WTC11 (cell line): ENCODE results near the gene ABL1. TPM values are rescaled to one million over a fixed set of nuclear protein-coding genes. Genes with fewer than 3 reads are reported as not detected.

Experiments used
- ATAC-seq: fragments of 200-7000 bp; cut with Tn5 transposase; 2 replicates; pipeline ENCODE4 v1.10.0; 2021; ENCODE audit warnings: mild to moderate bottlenecking, moderate library complexity
- CTCF ChIA-PET: fragments of 300-600 bp; sonication (Branson Sonifier 250); formaldehyde crosslinking; loops from one replicate; lab custom pipeline; 2021; ENCODE audit warnings: antibody characterized with exemption; lab: Charles Lee
- POLR2A ChIA-PET: fragments of 350-600 bp; sonication (Branson Sonifier 250); formaldehyde crosslinking; loops from one replicate; lab custom pipeline; 2021; ENCODE audit warnings: antibody characterized with exemption; lab: Charles Lee
- DNase-seq: peaks from one replicate; pipeline ENCODE4 v3.0.0; 2021; ENCODE audit warnings: low spot score
- H3K27ac Mint-ChIP-seq: 2 replicates; pipeline ENCODE4 v1.8.0; 2021; ENCODE audit warnings: mixed read lengths
- H3K27me3 Mint-ChIP-seq: 2 replicates; pipeline ENCODE4 v1.8.0; 2021; ENCODE audit warnings: low read depth, mild to moderate bottlenecking, moderate library complexity, mixed read lengths
- H3K36me3 Mint-ChIP-seq: 2 replicates; pipeline ENCODE4 v1.8.0; 2021; ENCODE audit warnings: mixed read lengths
- H3K4me1 Mint-ChIP-seq: 2 replicates; pipeline ENCODE4 v1.8.0; 2022; ENCODE audit warnings: mixed read lengths
- H3K4me3 Mint-ChIP-seq: 2 replicates; pipeline ENCODE4 v1.8.0; 2021; ENCODE audit warnings: mild to moderate bottlenecking, moderate library complexity, mixed read lengths
- H3K9me3 Mint-ChIP-seq: 2 replicates; pipeline ENCODE4 v1.8.0; 2021; ENCODE audit warnings: mixed read lengths
- ATF1 ChIP-seq: sonication (generic); formaldehyde crosslinking; IDR thresholded peaks from 2 replicates; pipeline ENCODE4 v1.8.1; 2023; ENCODE audit warnings: mild to moderate bottlenecking, moderate library complexity, missing genetic modification reagents
- CBFB ChIP-seq: sonication (generic); formaldehyde crosslinking; IDR thresholded peaks from 2 replicates; pipeline ENCODE4 v1.8.1; 2022; ENCODE audit warnings: mild to moderate bottlenecking, low read depth, missing genetic modification reagents
- CREM ChIP-seq: sonication (generic); formaldehyde crosslinking; IDR thresholded peaks from 2 replicates; pipeline ENCODE4 v1.8.1; 2022; ENCODE audit warnings: mild to moderate bottlenecking, missing genetic modification reagents, moderate library complexity
- ELF4 ChIP-seq: sonication (generic); formaldehyde crosslinking; IDR thresholded peaks from 2 replicates; pipeline ENCODE4 v1.8.1; 2022; ENCODE audit warnings: low read depth, mild to moderate bottlenecking, moderate library complexity, missing genetic modification reagents
- FOXJ3 ChIP-seq: sonication (generic); formaldehyde crosslinking; IDR thresholded peaks from 2 replicates; pipeline ENCODE4 v1.9.0; 2021; ENCODE audit warnings: missing genetic modification reagents, mild to moderate bottlenecking, borderline replicate concordance
- GABPB1 ChIP-seq: sonication (generic); formaldehyde crosslinking; IDR thresholded peaks from 2 replicates; pipeline ENCODE4 v1.8.1; 2023; ENCODE audit warnings: mild to moderate bottlenecking, missing genetic modification reagents
- NFE2L1 ChIP-seq: sonication (generic); formaldehyde crosslinking; IDR thresholded peaks from 2 replicates; pipeline ENCODE4 v1.8.1; 2023; ENCODE audit warnings: missing genetic modification reagents
- NR3C1 ChIP-seq: sonication (generic); formaldehyde crosslinking; conservative IDR thresholded peaks from 2 replicates; pipeline ENCODE4 v1.8.1; 2023; ENCODE audit warnings: low read depth, mild to moderate bottlenecking, missing genetic modification reagents
- OVOL2 ChIP-seq: fragments of 250-450 bp; sonication (Bioruptor Pico); IDR thresholded peaks from 2 replicates; pipeline ENCODE4 v1.9.0; 2021; ENCODE audit warnings: mild to moderate bottlenecking, borderline replicate concordance
- PRRX2 ChIP-seq: fragments of 250-450 bp; sonication (Bioruptor Pico); IDR thresholded peaks from 2 replicates; pipeline ENCODE4 v1.8.0; 2021; ENCODE audit warnings: mild to moderate bottlenecking
- ZNF317 ChIP-seq: sonication (generic); formaldehyde crosslinking; IDR thresholded peaks from 2 replicates; pipeline ENCODE4 v1.8.1; 2023; ENCODE audit warnings: low read depth, mild to moderate bottlenecking, moderate library complexity, missing genetic modification reagents, borderline replicate concordance
- total RNA-seq: library from RNA; stranded (reverse); gene quantifications from 3 replicates; pipeline ENCODE4 v1.2.3, GENCODE V29; 2021
- TF ChIP-seq, protein P1 (sequence below): sonication (generic); formaldehyde crosslinking; IDR thresholded peaks from 2 replicates; pipeline ENCODE4 v1.8.1; 2023; ENCODE audit warnings: mild to moderate bottlenecking, missing genetic modification reagents
- TF ChIP-seq, protein P2 (sequence below): sonication (generic); formaldehyde crosslinking; conservative IDR thresholded peaks from 2 replicates; pipeline ENCODE4 v1.8.1; 2023; ENCODE audit warnings: mild to moderate bottlenecking, low read depth, missing genetic modification reagents, moderate library complexity
- TF ChIP-seq, protein P3 (sequence below): sonication (generic); formaldehyde crosslinking; IDR thresholded peaks from 2 replicates; pipeline ENCODE4 v1.8.0; 2022; ENCODE audit warnings: missing genetic modification reagents
- TF ChIP-seq, protein P4 (sequence below): fragments of 200-600 bp; IDR thresholded peaks from 2 replicates; pipeline ENCODE4 v1.8.0; 2022; ENCODE audit warnings: antibody characterized with exemption
- TF ChIP-seq, protein P5 (sequence below): sonication (generic); formaldehyde crosslinking; IDR thresholded peaks from 2 replicates; pipeline ENCODE4 v1.8.0; 2022; ENCODE audit warnings: mild to moderate bottlenecking, missing genetic modification reagents

ABL1 gene
- total RNA-seq, 1 experiment from 2014 or later: 104 TPM

DNA sequence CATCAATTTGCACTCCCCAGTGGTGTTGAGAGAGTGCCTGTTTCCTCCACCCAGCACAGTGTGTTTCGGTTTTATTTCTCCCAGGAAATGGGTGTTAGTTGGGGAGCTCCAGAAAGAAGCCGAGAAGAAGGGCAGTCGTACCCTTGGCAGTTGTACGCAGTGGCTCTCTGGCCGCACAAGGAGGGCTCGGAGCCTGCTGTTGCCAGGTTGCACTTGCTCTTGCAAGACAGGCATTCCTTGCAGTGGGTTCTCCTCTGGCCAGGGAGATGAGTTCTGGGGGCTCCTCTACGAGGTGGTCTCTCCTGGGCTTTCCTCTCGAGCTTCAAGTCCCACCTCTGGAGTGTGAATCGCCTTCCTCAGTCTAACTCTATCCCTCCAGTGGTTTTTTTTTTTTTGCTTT is 32.5 kb downstream of the ABL1 start:
- no peak overlapping the region for H3K27ac Mint-ChIP-seq
- DNase-seq (no peak), ATAC-seq (no peak)
- H3K4me3 Mint-ChIP-seq: no peak overlapping the region
- TF ChIP-seq ATF1 (CRISPR knock-in tag) (no peak), GABPB1 (no peak), NFE2L1 (CRISPR knock-in tag) (no peak), CREM (CRISPR knock-in tag) (no peak), ZNF317 (CRISPR knock-in tag) (no peak)
- TF ChIP-seq, protein P1, sequence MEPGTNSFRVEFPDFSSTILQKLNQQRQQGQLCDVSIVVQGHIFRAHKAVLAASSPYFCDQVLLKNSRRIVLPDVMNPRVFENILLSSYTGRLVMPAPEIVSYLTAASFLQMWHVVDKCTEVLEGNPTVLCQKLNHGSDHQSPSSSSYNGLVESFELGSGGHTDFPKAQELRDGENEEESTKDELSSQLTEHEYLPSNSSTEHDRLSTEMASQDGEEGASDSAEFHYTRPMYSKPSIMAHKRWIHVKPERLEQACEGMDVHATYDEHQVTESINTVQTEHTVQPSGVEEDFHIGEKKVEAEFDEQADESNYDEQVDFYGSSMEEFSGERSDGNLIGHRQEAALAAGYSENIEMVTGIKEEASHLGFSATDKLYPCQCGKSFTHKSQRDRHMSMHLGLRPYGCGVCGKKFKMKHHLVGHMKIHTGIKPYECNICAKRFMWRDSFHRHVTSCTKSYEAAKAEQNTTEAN (CRISPR knock-in tag): no peak
- TF ChIP-seq, protein P2, sequence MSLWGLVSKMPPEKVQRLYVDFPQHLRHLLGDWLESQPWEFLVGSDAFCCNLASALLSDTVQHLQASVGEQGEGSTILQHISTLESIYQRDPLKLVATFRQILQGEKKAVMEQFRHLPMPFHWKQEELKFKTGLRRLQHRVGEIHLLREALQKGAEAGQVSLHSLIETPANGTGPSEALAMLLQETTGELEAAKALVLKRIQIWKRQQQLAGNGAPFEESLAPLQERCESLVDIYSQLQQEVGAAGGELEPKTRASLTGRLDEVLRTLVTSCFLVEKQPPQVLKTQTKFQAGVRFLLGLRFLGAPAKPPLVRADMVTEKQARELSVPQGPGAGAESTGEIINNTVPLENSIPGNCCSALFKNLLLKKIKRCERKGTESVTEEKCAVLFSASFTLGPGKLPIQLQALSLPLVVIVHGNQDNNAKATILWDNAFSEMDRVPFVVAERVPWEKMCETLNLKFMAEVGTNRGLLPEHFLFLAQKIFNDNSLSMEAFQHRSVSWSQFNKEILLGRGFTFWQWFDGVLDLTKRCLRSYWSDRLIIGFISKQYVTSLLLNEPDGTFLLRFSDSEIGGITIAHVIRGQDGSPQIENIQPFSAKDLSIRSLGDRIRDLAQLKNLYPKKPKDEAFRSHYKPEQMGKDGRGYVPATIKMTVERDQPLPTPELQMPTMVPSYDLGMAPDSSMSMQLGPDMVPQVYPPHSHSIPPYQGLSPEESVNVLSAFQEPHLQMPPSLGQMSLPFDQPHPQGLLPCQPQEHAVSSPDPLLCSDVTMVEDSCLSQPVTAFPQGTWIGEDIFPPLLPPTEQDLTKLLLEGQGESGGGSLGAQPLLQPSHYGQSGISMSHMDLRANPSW: no peak
- TF ChIP-seq, protein P3, sequence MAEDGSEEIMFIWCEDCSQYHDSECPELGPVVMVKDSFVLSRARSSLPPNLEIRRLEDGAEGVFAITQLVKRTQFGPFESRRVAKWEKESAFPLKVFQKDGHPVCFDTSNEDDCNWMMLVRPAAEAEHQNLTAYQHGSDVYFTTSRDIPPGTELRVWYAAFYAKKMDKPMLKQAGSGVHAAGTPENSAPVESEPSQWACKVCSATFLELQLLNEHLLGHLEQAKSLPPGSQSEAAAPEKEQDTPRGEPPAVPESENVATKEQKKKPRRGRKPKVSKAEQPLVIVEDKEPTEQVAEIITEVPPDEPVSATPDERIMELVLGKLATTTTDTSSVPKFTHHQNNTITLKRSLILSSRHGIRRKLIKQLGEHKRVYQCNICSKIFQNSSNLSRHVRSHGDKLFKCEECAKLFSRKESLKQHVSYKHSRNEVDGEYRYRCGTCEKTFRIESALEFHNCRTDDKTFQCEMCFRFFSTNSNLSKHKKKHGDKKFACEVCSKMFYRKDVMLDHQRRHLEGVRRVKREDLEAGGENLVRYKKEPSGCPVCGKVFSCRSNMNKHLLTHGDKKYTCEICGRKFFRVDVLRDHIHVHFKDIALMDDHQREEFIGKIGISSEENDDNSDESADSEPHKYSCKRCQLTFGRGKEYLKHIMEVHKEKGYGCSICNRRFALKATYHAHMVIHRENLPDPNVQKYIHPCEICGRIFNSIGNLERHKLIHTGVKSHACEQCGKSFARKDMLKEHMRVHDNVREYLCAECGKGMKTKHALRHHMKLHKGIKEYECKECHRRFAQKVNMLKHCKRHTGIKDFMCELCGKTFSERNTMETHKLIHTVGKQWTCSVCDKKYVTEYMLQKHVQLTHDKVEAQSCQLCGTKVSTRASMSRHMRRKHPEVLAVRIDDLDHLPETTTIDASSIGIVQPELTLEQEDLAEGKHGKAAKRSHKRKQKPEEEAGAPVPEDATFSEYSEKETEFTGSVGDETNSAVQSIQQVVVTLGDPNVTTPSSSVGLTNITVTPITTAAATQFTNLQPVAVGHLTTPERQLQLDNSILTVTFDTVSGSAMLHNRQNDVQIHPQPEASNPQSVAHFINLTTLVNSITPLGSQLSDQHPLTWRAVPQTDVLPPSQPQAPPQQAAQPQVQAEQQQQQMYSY: no peak
- TF ChIP-seq, protein P4, sequence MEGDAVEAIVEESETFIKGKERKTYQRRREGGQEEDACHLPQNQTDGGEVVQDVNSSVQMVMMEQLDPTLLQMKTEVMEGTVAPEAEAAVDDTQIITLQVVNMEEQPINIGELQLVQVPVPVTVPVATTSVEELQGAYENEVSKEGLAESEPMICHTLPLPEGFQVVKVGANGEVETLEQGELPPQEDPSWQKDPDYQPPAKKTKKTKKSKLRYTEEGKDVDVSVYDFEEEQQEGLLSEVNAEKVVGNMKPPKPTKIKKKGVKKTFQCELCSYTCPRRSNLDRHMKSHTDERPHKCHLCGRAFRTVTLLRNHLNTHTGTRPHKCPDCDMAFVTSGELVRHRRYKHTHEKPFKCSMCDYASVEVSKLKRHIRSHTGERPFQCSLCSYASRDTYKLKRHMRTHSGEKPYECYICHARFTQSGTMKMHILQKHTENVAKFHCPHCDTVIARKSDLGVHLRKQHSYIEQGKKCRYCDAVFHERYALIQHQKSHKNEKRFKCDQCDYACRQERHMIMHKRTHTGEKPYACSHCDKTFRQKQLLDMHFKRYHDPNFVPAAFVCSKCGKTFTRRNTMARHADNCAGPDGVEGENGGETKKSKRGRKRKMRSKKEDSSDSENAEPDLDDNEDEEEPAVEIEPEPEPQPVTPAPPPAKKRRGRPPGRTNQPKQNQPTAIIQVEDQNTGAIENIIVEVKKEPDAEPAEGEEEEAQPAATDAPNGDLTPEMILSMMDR: no peak
- H3K9me3 Mint-ChIP-seq: no peaks in the 10 kb centered on the region
- CTCF ChIA-PET: interaction anchor here (0.6 to 6.3 kb wide), 18 partner anchors 10 to 167 kb away, joined by 3 to 83 read pairs (median 12); partner anchors contain the start of gene FIBCD1
- peaks cover 35% of the 10 kb centered on the region for H3K36me3 Mint-ChIP-seq
- H3K4me1 Mint-ChIP-seq: peaks cover 5% of the 10 kb centered on the region
- POLR2A ChIA-PET: interaction anchor here (0.7 kb wide), 1 partner anchor 143 kb away, joined by 7 read pairs; no protein-coding TSS in a partner anchor
- no peaks in the 10 kb centered on the region for H3K27me3 Mint-ChIP-seq

DNA sequence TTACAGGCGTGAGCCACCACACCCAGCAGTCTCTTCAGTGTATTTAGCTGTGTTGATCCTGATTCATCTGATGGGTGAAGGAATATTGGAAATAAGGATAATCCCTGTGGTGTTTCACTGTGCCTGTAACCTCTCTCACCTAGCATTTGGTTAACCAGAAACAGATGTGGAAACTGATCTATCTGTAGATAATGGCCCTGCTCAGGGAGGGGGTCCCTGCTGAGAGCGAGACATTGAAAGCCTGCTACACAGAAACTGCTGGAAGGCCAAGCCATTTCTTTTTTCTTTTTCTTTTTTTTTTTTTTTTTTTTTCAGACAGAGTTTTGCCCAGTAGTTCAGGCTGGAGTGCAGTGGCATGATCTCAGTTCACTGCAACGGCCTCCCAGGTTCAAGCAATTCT is 33.2 kb downstream of the ABL1 start:
- Mint-ChIP-seq H3K4me3 (no peak overlapping the region), H3K9me3 (no peaks in the 10 kb centered on the region), H3K27ac (peak overlapping the region; percentile 83), H3K36me3 (peaks cover 39% of the 10 kb centered on the region), H3K27me3 (no peaks in the 10 kb centered on the region), H3K4me1 (peaks cover 3% of the 10 kb centered on the region)
- CTCF ChIA-PET: interaction anchor here (0.6 to 5.9 kb wide), 6 partner anchors 16 to 435 kb away, joined by 3 to 80 read pairs (median 16); no protein-coding TSS in a partner anchor
- POLR2A ChIA-PET: interaction anchor here (0.7 kb wide), 1 partner anchor 142 kb away, joined by 7 read pairs; no protein-coding TSS in a partner anchor
- DNase-seq: no peak
- no peak for ATAC-seq
- no peak for TF ChIP-seq ELF4
- no peak for TF ChIP-seq OVOL2 (CRISPR knock-in tag)

DNA sequence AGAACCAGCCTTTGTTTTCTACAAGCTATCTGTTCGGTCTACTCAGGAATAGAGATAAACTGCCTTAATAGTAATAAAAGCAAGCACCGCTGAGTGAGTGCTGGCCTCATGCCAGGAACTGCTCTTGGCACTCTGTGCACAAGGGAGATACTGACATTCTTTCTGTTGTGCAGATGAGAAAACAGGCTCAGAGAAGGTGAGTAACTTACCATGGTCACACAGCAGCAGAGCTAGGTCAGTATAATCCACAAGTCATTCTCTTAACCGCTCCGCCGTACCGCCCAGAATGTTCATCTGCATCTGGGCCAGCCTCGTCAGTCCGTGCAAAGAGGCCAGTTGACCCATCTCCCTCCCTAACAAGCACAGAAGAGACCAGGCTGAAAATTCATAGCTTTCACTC is 34.2 kb downstream of the ABL1 start:
- Mint-ChIP-seq H3K36me3 (peaks cover 46% of the 10 kb centered on the region), H3K9me3 (no peaks in the 10 kb centered on the region), H3K4me1 (no peaks in the 10 kb centered on the region; the same call in 1 of the 2 replicates), H3K27ac (no peak overlapping the region), H3K4me3 (no peak overlapping the region), H3K27me3 (no peaks in the 10 kb centered on the region)
- ATAC-seq (no peak), DNase-seq (no peak)
- POLR2A ChIA-PET: no interaction called here
- CTCF ChIA-PET: interaction anchor here (0.6 to 5.9 kb wide), 21 partner anchors 8 to 177 kb away, joined by 3 to 80 read pairs (median 4); partner anchors contain the start of gene EXOSC2
- TF ChIP-seq, protein P5, sequence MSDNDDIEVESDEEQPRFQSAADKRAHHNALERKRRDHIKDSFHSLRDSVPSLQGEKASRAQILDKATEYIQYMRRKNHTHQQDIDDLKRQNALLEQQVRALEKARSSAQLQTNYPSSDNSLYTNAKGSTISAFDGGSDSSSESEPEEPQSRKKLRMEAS: no peak
- TF ChIP-seq CBFB (CRISPR knock-in tag) (no peak), NR3C1 (CRISPR knock-in tag) (no peak), FOXJ3 (CRISPR knock-in tag) (no peak), PRRX2 (CRISPR knock-in tag) (no peak)
- TF ChIP-seq, protein P4: no peak
